ENCODE data around the gene ASB4.
"Not testable (repeated sequence)": the region's sequence is repeated elsewhere in the genome, so short reads cannot be mapped to it uniquely, and the experiment has no call there.

The ASB4 gene

GRCh38 chr7:95544171-95544570, 58.4 kb downstream of the ASB4 start:
- no peaks in the 10 kb centered on the region for H3K4me1 Mint-ChIP-seq
- no peaks in the 10 kb centered on the region for H3K9me3 Mint-ChIP-seq
- no peaks in the 10 kb centered on the region for H3K36me3 Mint-ChIP-seq
- no peak overlapping the region for H3K27ac Mint-ChIP-seq
- CTCF ChIA-PET: interaction anchor here (1.3 to 1.6 kb wide), 2 partner anchors 16 to 146 kb away, joined by 3 to 5 read pairs; no protein-coding TSS in a partner anchor
- H3K4me3 Mint-ChIP-seq: no peak overlapping the region
- no peak for DNase-seq
- no peaks in the 10 kb centered on the region for H3K27me3 Mint-ChIP-seq

GRCh38 chr7:95545007-95545615, 59.4 kb downstream of the ASB4 start:
- Mint-ChIP-seq H3K27ac (no peak overlapping the region), H3K4me1 (no peaks in the 10 kb centered on the region), H3K36me3 (no peaks in the 10 kb centered on the region), H3K27me3 (no peaks in the 10 kb centered on the region), H3K9me3 (no peaks in the 10 kb centered on the region), H3K4me3 (no peak overlapping the region)
- CTCF ChIA-PET: interaction anchor here (1.3 to 1.6 kb wide), 2 partner anchors 17 to 145 kb away, joined by 3 to 5 read pairs; no protein-coding TSS in a partner anchor
- DNase-seq: no peak

GRCh38 chr7:95545673-95546072, 59.9 kb downstream of the ASB4 start:
- Mint-ChIP-seq H3K4me3 (no peak overlapping the region), H3K4me1 (no peaks in the 10 kb centered on the region), H3K27me3 (no peaks in the 10 kb centered on the region), H3K27ac (no peak overlapping the region), H3K36me3 (no peaks in the 10 kb centered on the region), H3K9me3 (no peaks in the 10 kb centered on the region)
- DNase-seq: no peak
- CTCF ChIA-PET: interaction anchor here (0.6 kb wide), 1 partner anchor 280 kb away, joined by 3 read pairs; no protein-coding TSS in a partner anchor

GRCh38 chr7:95546647-95547046, 60.9 kb downstream of the ASB4 start:
- Mint-ChIP-seq H3K36me3 (no peaks in the 10 kb centered on the region), H3K27me3 (no peaks in the 10 kb centered on the region), H3K27ac (no peak overlapping the region), H3K4me1 (no peaks in the 10 kb centered on the region), H3K9me3 (no peaks in the 10 kb centered on the region), H3K4me3 (no peak overlapping the region)
- CTCF ChIA-PET: no interaction called here
- no peak for DNase-seq

DNA sequence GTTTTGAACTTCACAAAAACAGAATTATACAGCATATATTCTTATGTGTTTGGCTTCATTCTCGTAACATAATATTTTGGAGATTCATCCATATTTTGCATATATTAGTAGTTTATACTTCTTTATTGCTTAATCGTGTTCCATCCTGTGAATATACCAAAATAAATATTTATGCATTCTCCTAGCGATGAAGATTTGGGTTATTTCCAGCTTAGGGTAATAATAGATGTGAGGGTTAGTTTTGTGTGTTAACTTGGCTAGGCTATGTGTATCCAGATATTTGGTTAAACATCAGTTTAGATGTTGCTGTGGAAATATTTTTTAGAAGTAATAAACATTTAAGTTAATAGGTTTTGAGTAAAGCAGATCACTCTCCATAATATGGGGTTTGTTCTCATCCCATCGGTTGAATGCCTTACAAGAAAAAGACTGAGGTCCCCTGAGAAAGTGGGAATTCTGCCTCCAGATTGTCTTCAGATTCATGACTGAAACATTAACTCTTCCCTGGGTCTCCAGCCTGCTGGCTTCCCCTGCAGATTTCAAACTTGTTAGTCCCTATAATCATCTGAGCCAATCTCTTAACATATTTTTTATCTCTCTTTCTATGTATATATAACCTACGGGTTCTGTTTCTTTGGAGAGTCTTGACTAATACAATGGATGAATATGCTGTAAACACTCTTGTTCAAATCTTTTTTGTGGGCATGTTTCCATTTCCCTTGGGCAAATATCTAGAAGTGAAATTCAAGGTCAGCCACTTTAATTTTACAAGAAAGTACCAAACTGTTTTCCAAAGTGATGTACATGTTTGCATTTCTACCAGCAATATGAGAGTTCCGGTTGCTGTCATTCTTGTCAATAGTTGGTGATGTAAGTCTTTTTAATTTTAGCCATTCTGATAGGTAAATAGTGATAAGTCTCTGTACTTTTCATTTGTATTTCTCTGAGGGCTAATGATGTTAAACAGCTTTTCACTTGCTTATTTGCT, 61.9 kb downstream of the ASB4 start:
- Mint-ChIP-seq H3K27ac (no peak overlapping the region), H3K36me3 (no peaks in the 10 kb centered on the region), H3K4me1 (no peaks in the 10 kb centered on the region), H3K4me3 (no peak overlapping the region), H3K27me3 (no peaks in the 10 kb centered on the region), H3K9me3 (no peaks in the 10 kb centered on the region)
- DNase-seq: no peak
- CTCF ChIA-PET: no interaction called here

- H3K27ac Mint-ChIP-seq: no peak overlapping the region
- no peaks in the 10 kb centered on the region for H3K27me3 Mint-ChIP-seq
- no peak overlapping the region for H3K4me3 Mint-ChIP-seq
- no peaks in the 10 kb centered on the region for H3K9me3 Mint-ChIP-seq
- CTCF ChIA-PET: no interaction called here
- no peak for DNase-seq
- no peaks in the 10 kb centered on the region for H3K4me1 Mint-ChIP-seq
- H3K36me3 Mint-ChIP-seq: no peaks in the 10 kb centered on the region
Observed at GRCh38 chr7:95549818-95550529, 64.2 kb downstream of the ASB4 start.

- Mint-ChIP-seq H3K4me1 (no peaks in the 10 kb centered on the region), H3K4me3 (no peak overlapping the region), H3K27me3 (no peaks in the 10 kb centered on the region), H3K27ac (no peak overlapping the region), H3K36me3 (no peaks in the 10 kb centered on the region), H3K9me3 (no peaks in the 10 kb centered on the region)
- no peak for DNase-seq
- CTCF ChIA-PET: no interaction called here
Observed at GRCh38 chr7:95550546-95550945, 64.8 kb downstream of the ASB4 start.

DNA sequence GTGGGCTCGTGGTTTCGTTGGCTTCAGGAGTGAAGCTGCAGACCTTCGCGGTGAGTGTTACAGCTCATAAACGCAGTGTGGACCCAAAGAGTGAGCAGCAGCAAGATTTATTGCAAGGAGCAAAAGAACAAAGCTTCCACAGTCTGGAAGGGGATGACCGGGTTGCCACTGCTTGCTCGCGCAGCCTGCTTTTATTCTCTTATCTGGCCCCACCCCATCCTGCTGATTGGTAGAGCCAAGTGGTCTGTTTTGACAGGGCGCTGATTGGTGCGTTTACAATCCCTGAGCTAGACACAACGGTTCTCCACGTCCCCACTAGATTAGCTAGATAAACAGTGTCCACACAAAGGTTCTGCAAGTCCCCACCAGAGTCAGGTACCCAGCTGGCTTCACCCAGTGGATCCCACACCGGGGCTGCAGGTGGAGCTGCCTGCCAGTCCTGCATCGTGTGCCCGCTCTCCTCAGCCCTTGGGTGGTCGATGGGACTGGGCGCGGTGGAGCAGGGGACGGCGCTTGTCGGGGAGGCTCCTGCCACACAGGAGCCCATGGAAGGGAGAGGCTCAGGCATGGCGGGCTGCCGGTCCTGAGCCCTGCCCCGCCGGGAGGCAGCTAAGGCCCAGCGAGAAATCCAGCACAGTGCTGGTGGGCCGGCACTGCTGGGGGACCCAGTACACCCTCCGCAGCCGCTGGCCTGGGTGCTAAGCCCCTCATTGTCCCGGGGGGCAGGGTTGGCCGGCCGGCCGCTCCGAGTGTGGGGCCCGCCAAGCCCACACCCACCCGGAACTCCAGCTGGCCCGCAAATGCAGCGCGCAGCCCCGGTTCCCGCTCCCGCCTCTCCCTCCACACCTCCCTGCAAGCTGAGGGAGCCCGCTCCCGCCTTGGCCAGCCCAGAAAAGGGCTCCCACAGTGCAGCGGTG, 66.5 kb downstream of the ASB4 start:
- H3K36me3 Mint-ChIP-seq, H3K27me3 Mint-ChIP-seq, H3K27ac Mint-ChIP-seq, H3K9me3 Mint-ChIP-seq, DNase-seq, H3K4me3 Mint-ChIP-seq, CTCF ChIA-PET, H3K4me1 Mint-ChIP-seq: not testable (repeated sequence)

DNA sequence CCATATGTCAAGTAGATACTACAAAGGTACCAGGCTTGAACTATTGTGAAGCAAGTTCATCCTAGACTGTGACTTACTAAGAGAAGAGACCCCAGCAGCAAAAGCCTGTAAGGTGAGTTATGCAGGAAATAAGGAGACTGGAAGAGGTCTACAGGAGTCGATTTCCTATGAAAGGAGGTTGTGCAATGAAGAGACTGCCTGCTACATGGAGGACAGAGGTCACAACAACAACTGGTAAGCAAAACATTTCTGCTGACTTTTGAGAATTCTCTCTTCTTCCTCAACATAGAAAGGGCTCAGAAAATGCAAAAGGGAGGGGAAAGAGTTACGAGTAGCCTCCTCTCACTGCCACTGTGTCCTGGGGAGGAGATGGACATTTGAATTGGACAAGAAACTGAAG, 68.2 kb downstream of the ASB4 start:
- no peak overlapping the region for H3K27ac Mint-ChIP-seq
- CTCF ChIA-PET: no interaction called here
- H3K27me3 Mint-ChIP-seq: peaks cover 7% of the 10 kb centered on the region
- no peak for DNase-seq
- H3K4me1 Mint-ChIP-seq: no peaks in the 10 kb centered on the region
- no peaks in the 10 kb centered on the region for H3K36me3 Mint-ChIP-seq
- no peaks in the 10 kb centered on the region for H3K9me3 Mint-ChIP-seq
- no peak overlapping the region for H3K4me3 Mint-ChIP-seq

- Mint-ChIP-seq H3K9me3 (no peaks in the 10 kb centered on the region), H3K36me3 (no peaks in the 10 kb centered on the region), H3K27ac (no peak overlapping the region), H3K4me1 (no peaks in the 10 kb centered on the region), H3K4me3 (no peak overlapping the region), H3K27me3 (peaks cover 7% of the 10 kb centered on the region)
- no peak for DNase-seq
- CTCF ChIA-PET: no interaction called here
Observed at GRCh38 chr7:95556777-95557176, 71.0 kb downstream of the ASB4 start.

GRCh38 chr7:95558864-95559263, 73.1 kb downstream of the ASB4 start:
- H3K36me3 Mint-ChIP-seq: no peaks in the 10 kb centered on the region
- H3K4me1 Mint-ChIP-seq: no peaks in the 10 kb centered on the region
- CTCF ChIA-PET: interaction anchor here (0.8 kb wide), 1 partner anchor 48 kb away, joined by 3 read pairs; no protein-coding TSS in a partner anchor
- no peak overlapping the region for H3K27ac Mint-ChIP-seq
- peaks cover 7% of the 10 kb centered on the region for H3K27me3 Mint-ChIP-seq
- DNase-seq: no peak
- no peaks in the 10 kb centered on the region for H3K9me3 Mint-ChIP-seq
- H3K4me3 Mint-ChIP-seq: no peak overlapping the region

DNA sequence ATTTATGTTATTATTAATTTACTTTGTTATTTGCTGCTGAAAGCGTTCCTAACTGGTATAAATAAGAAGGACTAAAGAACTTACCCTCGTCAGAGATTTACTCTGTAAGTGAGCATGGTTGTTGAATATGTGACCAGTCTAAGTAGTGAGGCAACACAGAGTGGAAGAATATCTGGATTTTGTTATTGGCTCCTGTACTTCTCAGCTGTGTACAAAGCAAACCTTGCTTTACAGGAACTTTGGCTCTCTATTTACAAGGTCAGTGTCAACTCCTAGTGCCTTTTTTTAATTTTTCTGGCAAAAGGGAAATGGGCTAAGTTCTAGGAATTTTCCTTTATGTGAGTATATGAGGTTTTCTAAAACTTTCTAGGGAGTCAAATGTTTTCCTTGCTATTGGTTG, 74.9 kb downstream of the ASB4 start:
- Mint-ChIP-seq H3K4me1 (no peaks in the 10 kb centered on the region), H3K9me3 (no peaks in the 10 kb centered on the region), H3K36me3 (no peaks in the 10 kb centered on the region), H3K4me3 (no peak overlapping the region), H3K27ac (no peak overlapping the region), H3K27me3 (peaks cover 7% of the 10 kb centered on the region)
- CTCF ChIA-PET: no interaction called here
- no peak for DNase-seq

DNA sequence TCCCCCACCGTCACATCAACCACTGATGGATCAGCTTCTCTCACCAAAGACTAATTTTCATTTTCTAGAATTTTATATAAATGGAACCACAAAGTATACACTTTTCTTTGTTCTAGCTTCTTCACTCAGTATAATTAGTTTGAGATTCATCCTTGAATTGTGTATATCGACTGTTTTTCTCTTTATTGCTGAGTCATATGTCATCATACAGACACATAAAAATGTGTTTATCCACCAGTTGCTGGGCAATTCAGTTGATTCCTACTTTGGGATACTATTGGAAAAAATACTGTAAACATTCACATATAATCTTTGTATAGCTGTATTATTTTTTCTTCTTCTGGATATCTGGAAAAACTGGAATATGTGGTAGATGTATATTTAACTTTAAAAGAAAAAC, 84.0 kb downstream of the ASB4 start:
- H3K27ac Mint-ChIP-seq: no peak overlapping the region
- H3K27me3 Mint-ChIP-seq: no peaks in the 10 kb centered on the region
- DNase-seq: no peak
- H3K36me3 Mint-ChIP-seq: no peaks in the 10 kb centered on the region
- no peaks in the 10 kb centered on the region for H3K9me3 Mint-ChIP-seq
- CTCF ChIA-PET: no interaction called here
- no peaks in the 10 kb centered on the region for H3K4me1 Mint-ChIP-seq
- H3K4me3 Mint-ChIP-seq: no peak overlapping the region

- no peak for DNase-seq
- Mint-ChIP-seq H3K36me3 (no peaks in the 10 kb centered on the region), H3K27me3 (no peaks in the 10 kb centered on the region), H3K4me1 (no peaks in the 10 kb centered on the region), H3K9me3 (no peaks in the 10 kb centered on the region), H3K27ac (no peak overlapping the region), H3K4me3 (no peak overlapping the region)
- CTCF ChIA-PET: no interaction called here
Observed at GRCh38 chr7:95577137-95577536, 91.4 kb downstream of the ASB4 start.
